Measurements from ENCODE around the gene ATXN3L.
"Not testable (repeated sequence)": the region's sequence is repeated elsewhere in the genome, so short reads cannot be mapped to it uniquely, and the experiment has no call there.

The ATXN3L gene

DNA sequence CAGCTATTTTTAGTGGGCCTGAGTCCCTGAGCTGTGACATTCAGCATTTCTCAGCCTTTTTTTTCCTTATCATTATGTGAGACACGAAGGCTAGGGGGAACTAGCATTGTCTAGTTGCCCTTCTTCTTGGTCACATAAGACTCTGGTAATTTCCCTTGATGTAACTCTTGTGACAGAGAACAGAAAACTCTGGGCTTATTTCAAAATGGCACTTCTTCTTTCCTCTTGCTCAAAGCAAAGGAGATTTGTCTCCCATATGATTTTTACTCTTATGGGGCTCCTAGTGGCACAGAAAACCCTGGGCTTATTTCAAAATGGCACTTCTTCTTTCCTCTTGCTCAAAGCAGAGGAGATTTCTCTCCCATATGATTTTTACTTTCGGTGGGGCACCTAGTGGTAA lies 14.7 kb downstream of the ATXN3L start:
- no peak for DNase-seq

DNA sequence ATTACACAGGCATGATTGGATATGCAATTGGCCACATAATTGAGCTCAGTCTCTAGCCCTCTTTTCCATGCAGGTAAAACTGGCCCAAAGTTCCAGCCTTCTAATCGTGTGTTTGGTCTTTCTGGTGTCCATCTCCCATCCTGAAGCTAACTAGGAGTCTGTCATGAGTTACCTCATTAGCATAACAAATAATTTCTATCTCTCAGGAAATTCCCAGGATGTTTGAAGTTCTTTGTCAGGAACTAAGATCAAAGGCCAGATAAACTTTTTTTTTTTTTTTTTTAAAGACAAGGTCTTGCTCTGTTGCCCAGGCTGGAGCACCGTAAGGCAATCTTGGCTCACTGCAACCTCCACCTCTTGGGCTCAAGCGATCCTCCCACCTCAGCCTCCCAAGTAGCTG lies 15.8 kb downstream of the ATXN3L start:
- no peak for DNase-seq

DNA sequence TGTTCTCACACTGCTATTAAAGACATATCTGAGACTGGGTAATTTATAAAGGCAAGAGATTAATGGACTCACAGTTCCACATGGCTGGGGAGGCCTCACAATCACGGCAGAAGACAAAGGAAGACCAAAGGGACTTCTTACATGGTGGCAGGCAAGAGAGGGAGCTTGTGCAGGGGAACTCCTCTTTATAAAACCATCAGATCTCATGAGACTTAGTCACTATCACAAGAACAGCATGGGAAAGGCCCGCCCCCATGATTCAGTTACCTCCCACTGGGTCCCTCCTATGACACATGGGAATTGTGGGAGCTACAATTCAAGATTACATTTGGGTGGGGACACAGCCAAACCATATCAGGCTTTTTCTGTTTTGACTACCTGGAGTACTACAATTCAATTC lies 16.6 kb downstream of the ATXN3L start:
- not testable (repeated sequence) for DNase-seq

DNA sequence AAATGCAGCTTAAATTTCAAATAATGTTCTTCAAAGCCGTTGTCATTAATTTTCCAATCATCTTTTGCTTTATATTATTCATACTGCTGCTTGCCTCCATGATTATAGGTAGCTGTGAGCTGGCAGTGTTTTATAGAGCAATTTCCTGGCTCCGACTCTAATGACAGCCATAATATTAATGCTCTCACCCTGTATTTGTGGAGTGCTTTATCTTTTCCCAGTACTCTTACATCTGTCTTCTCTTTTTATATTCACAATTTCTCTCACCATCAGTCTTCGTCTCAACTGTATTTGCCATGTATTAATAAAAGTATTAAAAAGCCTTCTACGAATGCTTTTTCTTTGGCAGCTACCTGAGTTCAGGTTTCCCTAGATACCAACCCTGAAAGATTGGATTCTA lies 21.0 kb downstream of the ATXN3L start:
- DNase-seq: no peak

DNA sequence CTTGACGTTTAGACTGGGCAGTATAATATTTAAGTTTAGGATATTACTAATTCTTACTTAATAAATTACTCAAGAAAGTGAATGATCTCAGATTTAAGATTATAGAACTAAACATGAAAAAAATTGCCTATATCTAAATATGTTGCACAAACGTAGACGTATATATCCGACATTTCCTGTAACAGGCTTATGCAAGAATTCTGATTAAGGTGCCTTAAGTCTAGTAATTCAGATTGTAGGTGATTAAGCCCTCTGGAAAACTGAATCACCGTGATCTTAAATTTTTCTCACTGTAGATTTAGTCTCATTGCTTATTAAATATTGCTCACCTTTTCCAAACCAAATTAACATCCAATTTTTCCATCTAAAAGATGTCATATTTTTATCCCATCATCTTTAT lies 24.0 kb downstream of the ATXN3L start:
- no peak for DNase-seq

DNA sequence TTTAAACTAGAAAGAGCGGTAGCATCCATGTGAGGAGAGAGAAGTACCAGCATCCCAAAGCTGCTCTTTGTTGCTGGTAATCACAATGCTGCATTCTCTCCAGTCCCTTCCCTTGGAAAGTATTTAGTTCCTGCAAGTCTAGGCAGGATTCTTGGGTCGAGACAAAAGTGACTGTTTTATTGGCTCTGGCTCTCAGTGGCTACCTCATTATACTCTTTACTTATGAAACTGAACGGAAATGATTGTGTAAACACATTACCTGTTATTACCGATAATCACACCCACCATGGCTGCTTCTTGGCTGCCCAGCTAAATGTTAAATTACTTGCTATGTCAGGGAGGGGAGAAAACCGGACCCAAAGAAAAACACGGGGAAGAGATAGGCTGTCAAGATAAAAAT lies 26.2 kb downstream of the ATXN3L start:
- DNase-seq: no peak

DNA sequence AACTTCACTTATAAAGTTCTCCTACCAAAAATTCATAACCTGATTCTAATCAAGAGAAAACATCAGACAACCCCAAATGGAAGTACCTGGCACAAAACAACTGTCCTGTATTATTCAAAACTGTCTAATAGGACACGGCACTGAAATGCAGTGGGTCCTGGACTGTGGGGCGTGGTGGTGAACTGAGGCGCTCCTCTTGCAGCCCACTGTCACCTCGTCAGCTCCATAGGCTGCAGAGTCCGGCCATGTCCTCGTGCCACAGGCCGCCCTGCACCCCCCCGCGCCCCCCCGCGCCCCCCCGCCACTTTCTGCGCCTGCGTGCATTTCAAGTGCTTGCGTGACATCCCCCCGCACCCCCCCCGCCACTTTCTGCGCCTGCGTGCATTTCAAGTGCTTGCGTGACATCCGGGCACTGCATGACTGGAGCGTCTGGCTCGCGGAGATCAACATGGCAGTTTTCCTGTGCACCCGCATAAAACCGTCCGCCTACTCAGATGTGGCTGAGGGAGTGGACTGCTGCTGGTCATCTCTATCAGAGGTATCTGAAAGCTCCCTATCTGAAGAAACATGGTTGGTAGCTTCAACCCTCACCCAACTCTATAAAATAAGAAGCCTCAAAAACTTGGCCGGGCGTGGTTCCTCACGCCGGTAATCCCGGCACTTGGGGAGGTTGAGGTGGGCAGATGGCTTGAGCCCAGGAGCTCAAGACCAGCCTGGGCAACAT lies 28.8 kb downstream of the ATXN3L start:
- DNase-seq: no peak

DNA sequence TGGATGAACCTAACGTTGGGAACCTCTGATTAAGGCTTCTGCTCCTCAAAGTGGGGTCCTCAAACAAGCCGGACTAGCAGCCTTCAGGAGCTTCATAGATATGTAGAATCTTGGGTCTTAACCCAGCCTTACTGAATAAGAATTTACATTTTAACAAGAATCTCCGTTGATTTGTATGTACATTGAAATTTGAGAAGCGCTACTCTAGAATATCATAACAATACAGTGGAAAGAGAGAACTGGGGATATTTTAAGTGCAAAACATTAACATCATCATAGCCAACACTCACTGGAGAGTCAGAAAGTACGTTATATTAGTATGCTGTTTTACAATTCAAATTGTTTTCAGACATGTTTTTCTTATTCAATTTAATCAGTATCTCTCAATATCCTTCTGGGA lies 31.2 kb downstream of the ATXN3L start:
- no peak for DNase-seq

DNA sequence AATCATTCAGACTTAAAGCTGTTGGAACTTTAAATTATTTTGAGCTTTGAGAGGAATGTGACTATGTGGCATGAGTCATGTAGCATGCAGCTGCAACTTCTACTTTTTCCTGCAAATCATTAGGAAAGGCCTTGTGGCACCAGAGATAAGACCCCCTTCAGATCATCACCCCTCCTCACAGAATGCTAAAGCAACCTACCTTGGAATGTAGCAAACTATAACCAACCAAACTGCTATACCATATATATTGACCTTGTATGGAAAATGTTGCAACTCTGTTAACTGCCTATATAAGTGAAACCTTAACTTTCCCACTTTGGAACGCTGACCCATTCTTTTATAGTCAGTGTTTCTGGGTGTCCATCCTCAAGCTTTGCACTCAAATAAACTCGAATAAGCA lies 32.0 kb downstream of the ATXN3L start:
- no peak for DNase-seq

DNA sequence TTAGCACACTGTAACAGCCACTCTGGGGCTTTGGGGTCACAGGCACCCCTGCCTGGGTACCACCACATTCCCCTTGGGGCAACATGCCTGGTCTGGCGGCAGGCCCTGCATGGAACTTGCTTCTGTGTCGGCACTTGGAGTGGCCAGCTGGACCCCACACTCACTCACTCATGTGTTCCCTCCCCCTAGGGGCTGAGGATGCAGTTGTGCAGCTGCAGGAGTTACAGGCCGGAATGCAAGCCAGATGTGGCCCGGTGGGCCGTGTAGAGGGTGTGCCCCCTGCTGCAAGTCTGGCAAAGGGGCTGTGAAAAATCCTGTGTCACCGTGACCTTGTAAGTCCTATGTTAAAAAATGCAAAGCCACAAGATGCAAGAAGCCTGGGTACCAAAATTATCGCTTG lies 34.2 kb downstream of the ATXN3L start:
- no peak for DNase-seq

DNA sequence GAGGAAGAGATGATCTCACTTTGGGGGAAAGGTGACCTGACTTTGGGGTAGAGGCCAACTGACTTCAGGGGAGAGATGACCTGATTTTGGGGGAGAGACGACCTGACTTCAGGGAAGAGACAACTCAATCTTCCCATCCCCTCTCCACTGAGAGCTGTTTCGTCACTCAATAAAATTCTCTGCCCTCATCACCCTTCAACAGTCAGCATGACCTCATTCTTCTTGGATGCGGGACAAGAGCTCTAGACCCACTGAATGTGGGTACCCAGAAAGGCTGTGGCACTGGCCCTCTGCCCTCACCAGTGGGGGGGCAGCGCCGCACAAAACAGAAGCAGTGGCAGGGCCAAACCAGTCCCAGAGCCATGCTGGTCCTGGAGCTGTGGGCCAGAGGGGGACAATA lies 34.6 kb downstream of the ATXN3L start:
- DNase-seq: no peak

DNA sequence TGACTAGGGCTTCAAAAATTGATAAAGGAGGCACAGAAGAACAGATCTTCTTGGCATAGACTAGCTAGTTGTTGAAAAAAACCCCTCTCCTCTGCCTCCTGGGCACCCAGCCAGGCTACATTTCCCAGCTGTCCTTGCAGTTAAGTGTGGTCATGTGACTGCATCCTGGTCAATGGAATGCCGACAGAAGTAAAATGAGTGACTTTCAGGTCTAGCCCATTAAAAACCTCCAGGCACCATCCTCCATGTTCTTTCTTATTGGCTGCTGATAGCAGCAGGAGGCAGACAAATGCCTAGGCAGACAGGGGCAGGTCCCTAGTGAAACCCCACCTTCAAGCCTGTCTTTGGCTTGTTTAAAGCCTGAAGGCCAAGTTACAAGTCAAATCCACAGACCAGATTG lies 35.3 kb downstream of the ATXN3L start:
- no peak for DNase-seq

DNA sequence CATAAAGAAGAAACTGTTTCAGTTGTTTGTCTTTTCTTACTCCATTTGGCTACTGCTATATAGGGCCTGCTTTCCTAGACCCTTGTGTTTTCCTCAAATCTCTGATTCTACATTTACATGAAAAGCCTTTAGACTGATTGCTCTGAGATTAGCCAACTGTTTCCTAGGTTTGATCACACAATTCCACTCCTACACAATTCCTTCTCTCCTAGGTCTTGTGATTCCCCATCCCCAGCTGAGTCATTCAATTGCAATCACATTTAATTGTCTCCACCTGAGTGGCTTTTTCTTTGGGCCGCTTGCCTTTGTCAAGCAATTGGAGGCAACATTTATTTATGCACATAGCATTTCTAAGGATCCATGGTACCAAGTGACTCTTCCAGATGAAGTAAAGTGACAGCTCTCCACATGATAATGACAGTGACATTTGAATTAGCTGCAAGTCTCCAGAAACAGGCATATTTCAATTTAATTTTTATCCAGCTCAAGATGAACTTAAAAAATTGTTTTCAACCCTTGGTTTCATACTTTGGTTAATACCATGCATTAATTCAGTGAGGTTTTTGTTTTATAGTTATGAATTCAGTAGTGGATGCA lies 35.8 kb downstream of the ATXN3L start:
- DNase-seq: no peak

DNA sequence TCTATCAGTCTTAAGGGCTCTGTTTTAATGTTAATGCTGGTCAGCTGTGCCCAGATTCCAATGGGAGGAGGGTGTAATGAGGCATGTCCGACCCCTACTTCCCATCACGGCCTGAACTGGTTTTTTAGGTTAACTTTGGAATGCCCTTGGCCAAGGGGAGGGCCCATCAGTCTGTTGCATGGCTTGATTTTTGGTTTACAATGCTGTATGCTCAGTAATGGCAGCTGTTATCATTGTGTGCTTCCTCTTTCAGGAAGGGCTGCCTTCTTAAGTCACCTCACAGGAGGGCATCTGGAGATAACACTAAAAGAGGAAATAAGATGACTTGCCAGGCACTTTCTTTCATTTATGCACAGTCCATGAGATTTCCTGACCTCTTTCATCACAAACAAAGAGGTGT lies 36.3 kb downstream of the ATXN3L start:
- DNase-seq: no peak

DNA sequence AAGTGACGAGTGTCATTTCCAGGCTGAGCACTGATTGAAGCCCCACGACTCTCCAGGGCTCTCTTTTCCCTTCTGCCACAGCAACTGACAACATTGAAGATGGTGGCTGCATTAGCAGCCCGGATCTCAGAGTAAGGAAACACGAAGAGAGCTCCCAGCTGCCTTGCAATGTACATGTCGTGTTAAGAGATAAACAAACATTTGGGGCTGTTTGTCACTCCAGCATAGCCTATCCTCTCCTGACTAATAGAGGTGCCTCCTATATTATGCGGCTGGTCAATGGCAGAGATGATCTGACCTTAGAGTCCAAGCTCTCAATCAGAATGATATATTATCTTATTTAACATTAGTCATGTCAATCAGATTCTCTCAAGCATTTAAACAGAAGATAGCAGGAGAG lies 38.6 kb downstream of the ATXN3L start:
- DNase-seq: no peak

DNA sequence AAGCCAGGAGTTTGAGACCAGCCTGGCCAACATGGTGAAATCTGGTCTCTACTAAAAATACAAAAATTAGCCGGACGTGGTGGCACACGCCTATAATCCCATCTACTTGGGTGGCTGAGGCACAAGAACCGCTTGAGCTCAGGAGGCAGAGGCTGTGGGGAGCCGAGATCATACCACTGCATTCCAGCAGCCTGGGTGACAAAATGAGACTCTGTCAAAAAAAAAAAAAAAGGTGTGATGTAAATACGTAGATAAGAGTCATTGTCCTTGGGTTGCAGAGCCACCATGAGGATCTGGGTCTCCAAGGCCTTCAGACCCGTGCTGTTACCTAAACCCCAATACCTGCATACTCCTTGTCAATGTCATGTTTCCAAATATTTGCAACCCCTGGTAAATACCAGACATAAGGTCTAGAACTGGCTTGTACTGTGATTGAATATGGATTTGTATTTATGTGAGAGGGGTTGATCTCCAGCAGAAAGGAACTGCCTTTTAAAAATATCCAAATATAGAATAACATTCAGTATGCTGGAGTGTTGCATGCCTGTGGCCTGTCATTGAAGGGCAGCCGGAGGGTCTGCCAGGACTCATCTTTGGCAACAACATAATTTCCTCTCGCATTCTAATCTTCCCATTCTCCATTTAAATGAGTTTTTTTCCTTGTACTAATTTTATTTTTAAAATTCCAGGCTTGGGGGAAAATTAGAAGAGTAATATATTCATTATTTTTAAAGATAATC lies 40.4 kb downstream of the ATXN3L start:
- no peak for DNase-seq

DNA sequence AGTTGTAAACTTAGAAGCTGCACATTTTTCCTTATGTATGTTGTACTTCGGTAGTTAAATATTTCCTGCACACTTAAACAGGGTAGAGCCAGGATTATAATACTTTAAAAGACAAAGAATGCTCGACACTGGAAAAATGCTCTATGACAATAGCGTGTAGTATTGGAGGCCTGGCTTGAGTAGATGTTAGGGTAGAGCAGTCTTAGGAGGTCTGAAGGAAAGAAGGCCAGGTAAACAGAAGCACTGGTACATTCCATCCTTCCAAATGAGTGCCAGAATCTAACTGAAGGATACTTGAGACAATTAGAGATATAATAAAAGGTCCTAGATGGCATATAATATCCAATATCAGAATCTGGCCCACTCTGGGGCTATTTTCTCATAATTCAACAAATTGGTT lies 42.3 kb downstream of the ATXN3L start:
- no peak for DNase-seq

DNA sequence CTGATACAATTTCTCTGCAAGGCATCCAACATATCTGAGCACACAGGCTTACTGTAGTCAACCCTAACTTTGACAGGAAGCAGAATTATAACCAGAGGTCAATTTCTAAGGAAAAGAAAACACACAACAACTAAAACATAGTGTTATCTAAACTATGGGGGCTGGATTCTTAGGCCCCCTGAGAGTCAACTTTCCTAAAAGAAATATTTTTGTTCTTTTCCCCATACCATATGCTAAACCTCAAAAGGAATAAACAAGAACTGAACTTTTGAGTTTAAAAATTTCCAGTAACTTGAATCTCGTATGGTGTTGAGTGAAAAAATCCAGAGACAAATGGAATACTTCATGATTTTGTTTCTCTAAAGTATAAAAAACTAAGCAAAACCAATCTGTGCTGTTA lies 42.9 kb downstream of the ATXN3L start:
- DNase-seq: no peak

DNA sequence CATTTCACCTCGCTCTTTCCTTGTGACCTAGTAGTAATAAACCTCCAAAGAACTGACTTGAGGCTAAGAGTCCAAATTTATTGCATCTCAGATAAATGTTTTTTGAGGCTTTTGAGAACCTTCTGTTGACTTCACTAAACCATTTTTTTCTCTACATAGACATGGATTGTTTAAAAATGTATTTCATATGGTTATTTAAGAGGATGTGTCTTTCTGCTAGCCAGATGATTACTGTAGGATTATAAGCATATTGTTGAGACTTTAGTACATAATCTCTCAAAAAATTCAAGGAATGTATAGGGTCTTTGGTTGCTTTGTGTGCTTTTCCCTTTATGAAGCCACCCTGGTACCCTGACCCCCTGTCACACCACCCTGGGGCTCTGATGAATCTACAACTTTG lies 44.8 kb downstream of the ATXN3L start:
- no peak for DNase-seq

DNA sequence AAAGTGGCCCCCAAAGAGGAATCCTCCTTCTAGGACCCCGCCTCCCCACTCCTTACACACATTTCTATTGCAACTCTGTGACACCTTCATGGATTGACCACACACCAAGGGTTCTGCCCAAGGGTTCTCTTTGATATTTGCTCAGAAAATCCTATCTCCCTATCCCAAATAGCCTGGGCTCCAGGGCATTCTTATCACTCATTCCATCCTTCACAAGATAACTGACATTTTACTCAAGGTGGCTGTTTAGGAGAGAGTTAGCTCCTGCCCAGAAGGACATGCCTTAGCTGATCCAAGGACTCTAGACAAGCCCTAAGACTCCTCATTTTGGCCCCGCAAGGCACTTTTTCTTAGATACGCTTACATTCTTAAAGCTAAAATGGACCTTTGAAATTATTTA lies 47.4 kb downstream of the ATXN3L start:
- no peak for DNase-seq

DNA sequence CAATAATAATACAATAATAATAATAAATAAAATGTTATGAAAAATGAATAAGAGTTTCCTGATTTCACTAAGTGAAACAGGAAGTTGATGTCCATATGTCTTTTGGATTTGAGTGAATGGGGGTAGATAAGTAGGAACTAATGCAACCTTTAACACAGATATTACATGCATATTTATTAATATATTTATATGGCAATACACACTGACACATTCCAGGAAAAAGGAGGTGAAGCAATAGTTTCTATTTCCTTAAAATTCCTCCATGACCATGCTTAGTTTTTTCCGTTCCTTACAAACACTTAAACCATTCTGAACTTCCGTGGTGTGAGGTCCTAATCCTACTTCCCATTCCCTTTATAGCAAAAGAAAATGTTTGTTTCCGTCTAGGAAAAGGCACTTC lies 48.3 kb downstream of the ATXN3L start:
- no peak for DNase-seq

DNA sequence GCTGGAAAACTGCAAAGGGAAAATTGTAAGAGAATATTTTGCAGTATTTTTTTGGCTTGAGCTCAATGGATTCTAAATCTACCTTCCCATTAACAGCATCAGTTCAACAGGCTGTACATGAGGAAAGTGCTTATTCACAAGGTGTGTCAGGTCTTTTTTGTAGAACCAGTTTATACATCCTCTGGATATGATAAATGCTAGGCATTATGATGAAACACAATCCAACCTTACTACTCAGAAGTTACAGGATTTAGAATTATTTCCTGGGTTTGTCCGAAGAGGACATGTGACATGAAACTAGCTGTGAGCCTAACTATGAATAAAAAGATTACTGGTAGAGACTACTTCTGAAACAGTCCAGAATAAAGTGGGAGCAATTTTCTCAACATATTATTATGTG lies 49.5 kb downstream of the ATXN3L start:
- no peak for DNase-seq

DNA sequence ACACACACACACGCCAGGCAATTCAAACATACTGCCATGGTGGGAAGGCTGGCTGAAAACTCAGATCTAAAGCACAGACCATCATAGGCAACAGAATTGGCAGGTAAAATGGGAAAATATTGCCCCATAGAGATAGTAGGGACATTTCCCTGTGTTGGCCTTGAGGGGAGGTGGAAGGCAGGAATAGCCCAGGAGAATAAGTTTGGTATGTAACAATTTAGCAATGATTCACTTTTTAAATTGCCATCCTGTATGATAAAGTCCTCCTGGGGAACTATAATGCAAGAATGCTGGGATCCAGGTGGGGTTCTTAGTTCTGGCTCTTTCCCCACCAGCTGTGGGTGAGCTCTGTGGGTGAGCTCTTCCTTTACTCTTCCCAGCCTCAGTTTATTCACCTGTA lies 51.0 kb downstream of the ATXN3L start:
- no peak for DNase-seq

Data from NCI-H524 (cell line).